HepG2 (cell line): ENCODE data around the gene MAP7D3. TPM values are rescaled to one million over a fixed set of nuclear protein-coding genes. Genes with fewer than 3 reads are reported as not detected.

Experiments
- ATAC-seq: fragments of 200-7000 bp; cut with Tn5 transposase; 3 replicates; pipeline ENCODE4 v1.9.1; 2020; ENCODE audit warnings: mild to moderate bottlenecking, moderate library complexity
- BruUV-seq: library from RNA; stranded (reverse); fragments of 400-500 nt; replicated peaks from 2 replicates; lab custom pipeline; 2021; lab: Mats Ljungman, UMichigan
- CTCF ChIA-PET: fragments of 300-600 bp; formaldehyde crosslinking; extraction: SDS; loops from one replicate; lab custom pipeline; 2021; ENCODE audit warnings: low total read pairs, inconsistent platforms, low intra/inter-chr PET ratio; lab: Yijun Ruan, JAX
- POLR2A ChIA-PET: fragments of 350-600 bp; sonication (Branson Sonifier 250); formaldehyde crosslinking; loops from one replicate; lab custom pipeline; 2020; ENCODE audit warnings: antibody characterized with exemption, inconsistent platforms; lab: Yijun Ruan, JAX
- DNase-seq: peaks from one replicate; pipeline ENCODE4 v3.0.0-alpha.2; 2015; ENCODE audit warnings: low spot score
- FAIRE-seq: peaks from 3 replicates; lab custom pipeline; 2011; peaks lifted over from hg19 to GRCh38; lab: Jason Lieb, UNC
- H2AFZ ChIP-seq: one replicate; pipeline ENCODE4 v1.6.1; 2011; ENCODE audit warnings: low read length, inconsistent platforms
- H3K27ac ChIP-seq: fragments of 300-600 bp; 3 replicates; pipeline ENCODE4 v1.8.0; 2011; ENCODE audit warnings: mixed run types, mild to moderate bottlenecking, mixed read lengths, low read length, inconsistent platforms; ENCODE audit not compliant: insufficient read depth; ENCODE audit errors: extremely low read length
- H3K27me3 ChIP-seq, 2 experiments: fragments of 200-600 bp in 1 of 2; 2 replicates in 1 of 2; 3 replicates in 1 of 2; pipeline versions ENCODE4 v1.6.0 to v1.8.0; 2011; ENCODE audit warnings: low read length in 2 of 2, mild to moderate bottlenecking in 2 of 2, moderate library complexity in 2 of 2, inconsistent platforms in 1 of 2; ENCODE audit not compliant: insufficient read depth in 2 of 2, control insufficient read depth in 1 of 2
- H3K36me3 ChIP-seq, 2 experiments: fragments of 200-600 bp in 1 of 2; replicated peaks in 1 of 2; 2 replicates in 1 of 2; 3 replicates in 1 of 2; pipeline versions ENCODE4 v1.5.1 to v1.8.0; 2011; ENCODE audit warnings: low read length in 2 of 2, inconsistent platforms in 1 of 2; ENCODE audit not compliant: insufficient read depth in 2 of 2, control insufficient read depth in 1 of 2
- H3K4me1 ChIP-seq: 2 replicates; pipeline ENCODE4 v1.5.1; 2012; ENCODE audit warnings: low read length, inconsistent platforms; ENCODE audit not compliant: insufficient read depth
- H3K4me2 ChIP-seq: 2 replicates; pipeline ENCODE4 v1.6.0; 2011; ENCODE audit warnings: low read depth, low read length, inconsistent platforms
- H3K4me3 ChIP-seq, 3 experiments: fragments of 200-600 bp in 1 of 3; sonication (generic), shearing (Covaris generic) in 1 of 3; replicated peaks in 1 of 3; 2 replicates each; pipeline ENCODE4 v1.5.1; 2011 to 2016; ENCODE audit warnings: low read length in 3 of 3, inconsistent platforms in 2 of 3, low read depth in 2 of 3, mild to moderate bottlenecking in 2 of 3, control low read depth in 1 of 3, mixed read lengths in 1 of 3; ENCODE audit not compliant: insufficient read depth in 1 of 3
- H3K79me2 ChIP-seq: one replicate; pipeline ENCODE4 v1.6.1; 2011; ENCODE audit warnings: low read length, inconsistent platforms; ENCODE audit not compliant: insufficient read depth
- H3K9ac ChIP-seq: 2 replicates; pipeline ENCODE4 v1.6.0; 2011; ENCODE audit warnings: mild to moderate bottlenecking, low read depth, low read length, inconsistent platforms; ENCODE audit not compliant: insufficient read depth
- H3K9me3 ChIP-seq: 2 replicates; pipeline ENCODE4 v1.5.1; 2012; ENCODE audit warnings: mild to moderate bottlenecking, low read length
- H4K20me1 ChIP-seq: 2 replicates; pipeline ENCODE4 v1.6.0; 2011; ENCODE audit warnings: inconsistent platforms, mild to moderate bottlenecking, low read length, moderate library complexity; ENCODE audit not compliant: insufficient read depth
- CREB1 ChIP-seq, 2 experiments: fragments of 450-650 bp in 1 of 2; IDR thresholded peaks; 2 replicates each; pipeline ENCODE4 v1.6.1; 2016 to 2017; ENCODE audit warnings: control low read depth in 1 of 2, mild to moderate bottlenecking in 1 of 2, missing compliant biosample characterization in 1 of 2, missing genetic modification characterization in 1 of 2
- GFI1 ChIP-seq: sonication (generic); formaldehyde crosslinking; IDR thresholded peaks from 2 replicates; pipeline ENCODE4 v1.5.0; 2020; ENCODE audit warnings: missing genetic modification reagents, mild to moderate bottlenecking, borderline replicate concordance
- GRHL1 ChIP-seq: sonication (generic); formaldehyde crosslinking; conservative IDR thresholded peaks from 2 replicates; pipeline ENCODE4 v1.8.0; 2022; ENCODE audit warnings: missing genetic modification reagents
- HDAC1 ChIP-seq: sonication (generic); formaldehyde crosslinking; IDR thresholded peaks from 2 replicates; pipeline ENCODE4 v1.5.1; 2020; ENCODE audit warnings: mild to moderate bottlenecking, missing genetic modification reagents
- NFATC3 ChIP-seq: sonication (generic); formaldehyde crosslinking; IDR thresholded peaks from 2 replicates; pipeline ENCODE4 v1.5.1; 2020; ENCODE audit warnings: mild to moderate bottlenecking, missing genetic modification reagents
- POGZ ChIP-seq: sonication (generic); formaldehyde crosslinking; IDR thresholded peaks from 2 replicates; pipeline ENCODE4 v1.4.0; 2020; ENCODE audit warnings: mild to moderate bottlenecking, missing genetic modification reagents
- PRDM4 ChIP-seq: sonication (generic); formaldehyde crosslinking; IDR thresholded peaks from 2 replicates; pipeline ENCODE4 v1.9.0; 2021; ENCODE audit warnings: missing genetic modification reagents, borderline replicate concordance
- SNAI1 ChIP-seq: sonication (generic); formaldehyde crosslinking; IDR thresholded peaks from 2 replicates; pipeline ENCODE4 v1.5.0; 2020; ENCODE audit warnings: mild to moderate bottlenecking, missing genetic modification reagents, borderline replicate concordance
- SP2 ChIP-seq: sonication (generic); formaldehyde crosslinking; IDR thresholded peaks from 2 replicates; pipeline ENCODE4 v1.5.1; 2020; ENCODE audit warnings: mild to moderate bottlenecking, missing genetic modification reagents
- SP4 ChIP-seq: sonication (generic); formaldehyde crosslinking; IDR thresholded peaks from 2 replicates; pipeline ENCODE4 v1.8.1; 2023; ENCODE audit warnings: mild to moderate bottlenecking, missing genetic modification reagents
- ZBTB43 ChIP-seq: sonication (generic); formaldehyde crosslinking; conservative IDR thresholded peaks from 2 replicates; pipeline ENCODE4 v1.4.0; 2020; ENCODE audit warnings: missing genetic modification reagents
- ZFP41 ChIP-seq: sonication (generic); formaldehyde crosslinking; IDR thresholded peaks from 2 replicates; pipeline ENCODE4 v1.4.0; 2020; ENCODE audit warnings: mild to moderate bottlenecking, missing genetic modification reagents, borderline replicate concordance
- ZNF260 ChIP-seq: sonication (generic); formaldehyde crosslinking; IDR thresholded peaks from 2 replicates; pipeline ENCODE4 v1.4.0; 2020; ENCODE audit warnings: missing genetic modification reagents, low read depth, mild to moderate bottlenecking, borderline replicate concordance
- ZNF44 ChIP-seq: sonication (generic); formaldehyde crosslinking; IDR thresholded peaks from 2 replicates; pipeline ENCODE4 v1.5.1; 2020; ENCODE audit warnings: mild to moderate bottlenecking, missing genetic modification reagents
- ZNF501 ChIP-seq: sonication (generic); formaldehyde crosslinking; IDR thresholded peaks from 2 replicates; pipeline ENCODE4 v1.5.1; 2020; ENCODE audit warnings: mild to moderate bottlenecking, moderate library complexity, missing genetic modification reagents
- ZNF644 ChIP-seq: IDR thresholded peaks from 2 replicates; pipeline ENCODE4 v1.6.1; 2016; ENCODE audit warnings: low read depth
- ZNF704 ChIP-seq: sonication (generic); formaldehyde crosslinking; IDR thresholded peaks from 2 replicates; pipeline ENCODE4 v1.8.1; 2023; ENCODE audit warnings: mild to moderate bottlenecking, inconsistent platforms, moderate library complexity, missing genetic modification reagents, borderline replicate concordance
- WGBS: methylation state at CpG from one replicate; pipeline ENCODE4 v1.1.6; 2017; ENCODE audit warnings: low lambda C conversion rate; 5-methylcytosine and 5-hydroxymethylcytosine counted together
- in situ Hi-C: cut with HindIII; loops from 2 replicates; pipeline ENCODE4 v1.10.0; 2017; ENCODE audit warnings: low pct_unique_long_range_greater_than_20kb; ENCODE audit not compliant: extremely low pct_ligation_motif_present
- intact Hi-C: fragments of 100-400 bp; cut with micrococcal nuclease; formaldehyde crosslinking; loops from one replicate; pipeline ENCODE4 v1.10.0; 2022; ENCODE audit not compliant: unreplicated experiment
- polyA plus RNA-seq, 8 experiments: library from polyadenylated mRNA; depleted of rRNA in 3 of 8; stranded (reverse) in 7 of 8; unstranded in 1 of 8; fragments of >200 nt; fragmentation: Illumina TruSeq in 4 of 8; extraction: Trizol in 4 of 8; gene quantifications; 2 replicates each; pipeline versions ENCODE4 v1.2.1 to v1.2.3, GENCODE V29; 2011 to 2016; ENCODE audit warnings: low read depth in 4 of 8, missing spikeins in 1 of 8, mixed read lengths in 1 of 8; ENCODE audit not compliant: insufficient read depth in 1 of 8
- total RNA-seq, 5 experiments: library from RNA; depleted of rRNA; stranded (reverse); fragments of >200 nt; fragmentation: Illumina TruSeq; extraction: Trizol; gene quantifications; 2 replicates each; pipeline ENCODE4 v1.2.3, GENCODE V29; 2016; ENCODE audit warnings: low read depth in 1 of 5

The MAP7D3 gene
- total and polyA plus RNA-seq, 2 of the 13 experiments (the other 11 are each of a cell fraction or from before 2014, with no cell fraction given), result not detected

- no peak for TF ChIP-seq GRHL1
- TF ChIP-seq ZFP41 (CRISPR knock-in tag), result no peak
- TF ChIP-seq ZNF44, result no peak
- no peak for TF ChIP-seq PRDM4
Measured at GRCh38 chrX:136199365-136199764, 51.8 kb downstream of the MAP7D3 start (continued).

- Histone ChIP-seq H3K4me3 (no peak overlapping the region), H3K27me3 (no peaks in the 10 kb centered on the region), H3K79me2 (no peaks in the 10 kb centered on the region), H3K4me1 (no peaks in the 10 kb centered on the region), H3K36me3 (no peaks in the 10 kb centered on the region), H3K9ac (no peak overlapping the region), H2AFZ (no peak overlapping the region), H3K27ac (no peak overlapping the region), H4K20me1 (no peaks in the 10 kb centered on the region), H3K9me3 (no peaks in the 10 kb centered on the region), H3K4me2 (no peak overlapping the region)
- in situ Hi-C loops (no loop called here), intact Hi-C loops (no loop called here)
- no peak for DNase-seq
- no peak for FAIRE-seq
- ChIA-PET POLR2A (no interaction called here), CTCF (no interaction called here)
- 45% methylated on average over 3 of the region's 6 CpGs for WGBS
- no peak for ATAC-seq
- BruUV-seq, result no TSS peak
- no peak for TF ChIP-seq NFATC3 (CRISPR knock-in tag)
- no peak for TF ChIP-seq POGZ (CRISPR knock-in tag)
- no peak for TF ChIP-seq ZNF260
- no peak for TF ChIP-seq SNAI1 (CRISPR knock-in tag)
- TF ChIP-seq GFI1, result no peak
- no peak for TF ChIP-seq HDAC1
- no peak for TF ChIP-seq CREB1 (IDR thresholded peaks at IDR 0.05)
- TF ChIP-seq CREB1 (CRISPR knock-in tag; IDR thresholded peaks at IDR 0.05), result no peak
- TF ChIP-seq ZBTB43 (CRISPR knock-in tag), result no peak
- no peak for TF ChIP-seq SP4
- TF ChIP-seq SP2, result no peak
- TF ChIP-seq ZNF501, result no peak
- TF ChIP-seq ZNF704 (CRISPR knock-in tag), result no peak
- TF ChIP-seq ZNF644 (CRISPR knock-in tag), result no peak
Measured at GRCh38 chrX:136198678-136199243, 52.4 kb downstream of the MAP7D3 start.
